M059J (cell line): Measurements from ENCODE around the gene EPHA6. TPM values are rescaled to one million over a fixed set of nuclear protein-coding genes. Genes with fewer than 3 reads are reported as not detected.

Experiments
- DNase-seq: peaks from one replicate; pipeline ENCODE4 v3.0.0-alpha.2; 2012; ENCODE audit warnings: low read depth
- total RNA-seq: library from RNA; depleted of rRNA; stranded (reverse); fragments of >200 nt; shearing (Covaris generic); gene quantifications from 2 replicates; pipeline ENCODE4 v1.2.3, GENCODE V29; 2014; rRNA removed

Gene EPHA6
- not detected in 2 replicates for total RNA-seq

DNA sequence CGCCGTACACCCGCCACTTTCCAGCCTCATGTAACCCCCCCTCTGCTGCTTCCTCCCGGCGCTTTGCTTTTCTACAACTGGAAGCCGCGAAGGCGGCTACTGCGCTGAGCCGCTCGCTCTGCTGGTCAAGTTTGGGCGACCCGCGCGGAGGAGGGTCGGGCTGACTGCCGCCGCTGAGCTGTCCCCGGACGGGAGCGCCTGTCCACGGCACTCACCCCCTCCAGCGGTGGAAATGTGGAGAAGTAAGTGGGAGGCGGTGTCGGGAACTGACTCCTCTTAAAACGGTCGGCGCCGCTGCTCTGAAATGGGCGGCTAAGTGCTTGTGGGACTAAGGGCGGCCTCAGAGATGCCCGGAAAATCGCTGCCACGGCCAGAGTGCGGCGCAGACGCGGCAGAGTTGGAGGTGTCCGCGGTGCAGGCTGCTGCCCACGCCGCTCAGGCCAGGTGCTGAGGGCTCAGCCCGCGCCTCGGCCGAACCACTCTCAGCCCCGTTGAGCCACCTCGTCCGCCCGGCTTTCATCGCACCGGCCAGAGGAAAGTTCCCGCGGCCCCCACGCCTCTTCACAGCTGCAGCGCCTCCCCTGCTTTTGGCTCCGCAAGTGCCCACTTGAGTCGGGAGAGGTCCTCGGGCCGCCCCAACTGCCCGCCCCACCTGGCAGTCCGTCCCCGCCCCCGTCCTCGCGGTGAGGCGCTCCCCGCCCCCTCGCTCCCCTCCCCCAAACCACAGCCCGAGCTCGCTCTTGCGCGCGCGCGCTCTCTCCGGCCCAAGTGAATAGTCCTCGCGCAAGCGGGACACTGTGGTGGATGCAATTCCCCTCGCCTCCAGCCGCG lies at the start of gene EPHA6:
Gene EPHA6, plus strand, starts transcription at position 775 of the 831 bp plus-strand sequence.
- DNase-seq: no peak

- DNase-seq: no peak
These were observed 37.6 kb upstream of the EPHA6 start for GRCh38 chr3:96776818-96777217.

- no peak for DNase-seq
These were observed 34.6 kb upstream of the EPHA6 start for GRCh38 chr3:96779810-96780209.

DNA sequence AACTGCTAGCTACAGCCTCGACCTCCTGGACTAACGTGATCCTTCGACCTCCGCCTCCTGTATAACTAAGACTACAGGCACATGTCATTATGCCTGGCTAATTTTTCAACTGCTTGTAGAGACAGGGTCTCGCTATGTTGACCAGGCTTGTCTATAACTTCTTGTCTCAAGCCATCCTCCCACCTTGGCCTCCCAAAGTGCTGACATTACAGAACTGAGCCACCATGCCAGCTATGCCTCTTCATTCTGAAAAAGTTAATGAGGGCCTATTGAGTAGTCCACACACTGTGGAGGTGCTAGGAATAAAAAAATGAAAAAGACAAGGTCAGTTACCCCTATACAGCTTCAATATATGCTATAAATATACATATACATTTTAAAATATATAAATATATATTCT lies 18.3 kb upstream of the EPHA6 start:
- DNase-seq: no peak

DNA sequence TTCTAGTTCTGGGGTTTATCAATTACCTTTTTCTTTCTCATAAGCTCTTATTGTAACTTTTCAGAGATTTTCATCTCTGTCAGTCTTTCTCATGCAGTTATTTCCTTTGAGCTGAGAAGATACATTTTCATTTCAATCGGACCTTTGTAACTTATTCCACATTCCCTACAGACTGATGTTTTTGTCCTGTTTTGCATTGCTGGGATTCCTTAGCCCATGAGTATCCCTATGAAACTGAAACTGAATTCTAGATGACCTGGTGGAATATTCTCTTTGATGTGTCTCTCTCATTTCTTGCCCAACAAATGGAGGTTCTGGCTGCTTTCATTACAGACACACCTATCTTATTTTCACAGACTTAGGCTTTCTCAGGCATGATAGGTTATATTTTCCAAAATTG lies 10.5 kb upstream of the EPHA6 start:
- peak; percentile 6 for DNase-seq

DNA sequence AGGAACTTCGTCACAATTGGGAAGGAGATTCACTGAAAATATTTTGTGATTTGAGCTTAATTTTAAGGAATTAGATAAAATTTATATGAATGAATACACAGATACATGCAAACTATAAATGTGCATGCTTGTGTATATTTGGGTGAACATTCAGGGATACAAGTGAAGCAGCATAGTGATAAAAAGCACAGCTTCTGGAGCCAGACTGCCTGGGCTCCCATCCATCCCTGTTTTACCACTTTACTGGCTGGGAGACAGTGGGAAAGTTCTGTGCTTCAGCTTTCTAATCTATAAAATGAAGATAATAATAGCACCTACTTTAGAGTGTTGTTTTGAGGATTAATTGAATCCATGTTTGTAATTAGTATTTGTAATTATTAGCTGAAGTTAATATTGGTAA lies 8.1 kb upstream of the EPHA6 start:
- DNase-seq: no peak

DNA sequence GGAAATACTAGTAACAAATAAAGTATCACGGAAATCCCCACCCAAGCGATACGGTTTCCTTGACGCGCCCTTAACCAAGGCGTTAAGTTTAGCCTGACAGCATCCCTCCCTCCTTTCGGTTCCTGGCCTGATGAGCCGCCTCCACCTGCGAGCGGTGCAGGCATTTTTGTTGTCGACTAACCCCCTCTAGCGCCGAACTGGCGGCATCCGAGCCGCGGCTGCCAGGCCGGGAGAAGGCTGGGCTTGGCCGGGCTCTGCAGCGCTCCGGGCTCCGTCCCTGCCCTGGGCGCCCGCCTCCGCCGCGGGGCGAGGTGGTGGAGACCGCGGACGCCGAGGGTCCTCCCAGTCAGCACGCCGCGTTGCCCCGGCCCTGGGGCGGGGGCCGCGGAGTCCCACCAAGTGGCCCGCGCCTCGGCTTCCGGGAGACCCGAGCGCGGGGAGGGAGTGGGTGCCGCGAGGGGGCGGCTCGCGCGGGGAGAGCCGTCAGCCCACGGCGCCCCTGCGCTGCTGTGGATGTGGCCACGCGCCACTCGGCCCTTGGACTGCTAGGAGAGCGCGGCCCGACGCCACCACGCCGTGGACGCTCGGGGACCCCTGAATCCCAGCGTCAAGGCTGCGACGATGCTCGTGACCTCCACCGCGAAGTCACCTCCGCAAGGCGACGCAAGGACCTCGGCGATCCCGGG lies 1.1 kb upstream of the EPHA6 start:
- DNase-seq: peak; percentile 43

DNA sequence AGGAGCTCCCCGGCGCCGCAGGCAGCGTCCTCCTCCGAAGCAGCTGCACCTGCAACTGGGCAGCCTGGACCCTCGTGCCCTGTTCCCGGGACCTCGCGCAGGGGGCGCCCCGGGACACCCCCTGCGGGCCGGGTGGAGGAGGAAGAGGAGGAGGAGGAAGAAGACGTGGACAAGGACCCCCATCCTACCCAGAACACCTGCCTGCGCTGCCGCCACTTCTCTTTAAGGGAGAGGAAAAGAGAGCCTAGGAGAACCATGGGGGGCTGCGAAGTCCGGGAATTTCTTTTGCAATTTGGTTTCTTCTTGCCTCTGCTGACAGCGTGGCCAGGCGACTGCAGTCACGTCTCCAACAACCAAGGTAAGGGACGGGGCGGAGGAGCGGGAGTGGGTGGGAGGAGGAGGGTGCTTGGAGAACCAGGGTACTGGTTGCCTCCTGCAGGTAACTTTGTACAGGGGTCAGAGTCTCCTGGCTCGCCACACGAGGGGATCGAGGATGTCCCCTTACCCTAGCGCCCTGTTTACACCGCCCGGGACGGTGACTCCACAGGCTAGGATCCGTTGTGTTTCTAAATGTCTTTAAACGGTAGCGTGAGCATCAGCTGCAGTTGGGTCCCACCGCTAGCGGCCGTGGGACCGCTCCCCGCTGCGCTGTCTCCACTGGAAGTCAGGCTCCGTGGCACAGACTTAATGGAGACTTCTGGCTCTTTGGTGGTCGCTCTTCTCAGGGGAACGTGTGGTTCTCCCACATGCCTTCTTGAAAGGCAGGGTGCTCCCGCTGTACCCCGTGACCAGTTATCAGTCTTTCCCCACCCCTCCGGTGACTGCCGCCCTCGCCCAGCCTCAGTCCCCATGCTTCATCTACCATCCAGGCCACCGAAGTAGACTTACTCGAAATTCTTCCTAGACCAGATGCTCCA lies 515 bp downstream of the EPHA6 start:
- DNase-seq: no peak

DNA sequence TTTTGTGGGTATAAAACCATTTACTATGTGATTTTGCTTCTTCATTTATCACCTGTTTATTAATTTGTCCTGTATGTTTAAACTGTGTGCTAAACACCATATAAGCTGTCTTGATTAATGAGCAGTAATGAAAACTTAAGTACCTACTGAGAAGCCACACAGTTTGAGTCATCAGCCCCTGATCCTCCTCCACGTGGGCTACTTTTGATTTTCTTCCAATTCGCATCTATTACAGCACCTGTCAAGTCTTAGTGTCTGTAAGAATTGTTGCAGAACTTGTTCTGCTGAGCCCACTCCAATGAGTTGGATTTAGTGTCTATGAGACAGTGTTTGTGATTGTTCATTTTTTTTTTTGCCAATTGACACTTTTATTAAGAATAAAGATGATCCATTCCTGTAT lies 16.8 kb downstream of the EPHA6 start:
- no peak for DNase-seq

- no peak for DNase-seq
These were observed 18.9 kb downstream of the EPHA6 start for GRCh38 chr3:96833301-96833700.

- no peak for DNase-seq
These were observed 21.9 kb downstream of the EPHA6 start for GRCh38 chr3:96836153-96836915.

- no peak for DNase-seq
These were observed 29.3 kb downstream of the EPHA6 start for GRCh38 chr3:96843505-96844203.

- no peak for DNase-seq
These were observed 29.8 kb downstream of the EPHA6 start for GRCh38 chr3:96844204-96844514.

- no peak for DNase-seq
These were observed 38.5 kb downstream of the EPHA6 start for GRCh38 chr3:96852849-96853248.

GRCh38 chr3:96860882-96861281 lies 46.5 kb downstream of the EPHA6 start:
- no peak for DNase-seq

DNA sequence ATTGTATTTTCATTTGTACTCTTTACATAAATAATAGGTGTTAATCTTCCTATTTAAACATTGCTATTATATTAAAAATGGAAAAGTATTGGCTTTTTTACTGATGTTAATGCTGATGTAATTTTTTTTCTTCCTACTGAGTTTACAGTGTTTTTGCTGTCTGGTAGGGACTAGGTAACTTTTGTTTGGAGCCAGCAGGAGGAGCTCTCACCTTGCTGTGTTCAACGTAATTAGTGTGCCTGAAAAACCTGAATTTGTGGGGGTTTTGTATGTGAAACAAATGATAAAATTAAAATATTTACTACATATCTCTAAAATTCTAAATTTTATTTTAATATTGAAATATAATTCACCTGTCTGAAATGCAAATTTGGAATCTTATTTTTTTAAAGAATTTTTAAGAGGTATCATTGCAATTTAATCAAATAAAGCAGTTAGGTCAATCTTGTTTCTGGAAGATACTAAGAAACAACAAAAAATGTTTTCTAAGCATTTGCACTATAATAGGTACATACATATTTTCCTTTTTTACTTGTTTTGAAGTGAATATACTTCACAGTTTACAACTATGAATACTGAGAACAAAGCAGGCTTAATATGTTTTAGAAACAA lies 48.8 kb downstream of the EPHA6 start:
- peak; percentile 22 for DNase-seq

- no peak for DNase-seq
These were observed 51.2 kb downstream of the EPHA6 start for GRCh38 chr3:96865605-96866004.

DNA sequence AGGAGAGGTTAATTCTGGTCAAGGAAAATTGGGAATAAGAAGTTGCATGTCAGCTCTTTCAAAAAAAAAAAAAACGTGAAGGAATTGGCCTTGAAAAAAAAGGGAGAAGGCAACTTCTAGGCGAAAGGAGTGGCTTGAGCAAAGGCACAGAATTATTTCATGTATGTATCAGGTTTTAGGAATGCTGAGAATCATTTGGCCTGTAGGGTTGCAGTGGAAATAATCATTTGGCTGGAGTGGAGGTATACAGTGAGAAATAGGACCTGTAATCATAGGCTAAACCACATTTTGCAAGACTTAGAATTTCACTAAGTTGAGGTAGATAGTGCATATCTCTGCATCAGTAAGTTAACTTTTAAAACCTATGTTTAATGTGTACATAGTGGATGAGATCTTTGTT lies 54.9 kb downstream of the EPHA6 start:
- DNase-seq: no peak

DNA sequence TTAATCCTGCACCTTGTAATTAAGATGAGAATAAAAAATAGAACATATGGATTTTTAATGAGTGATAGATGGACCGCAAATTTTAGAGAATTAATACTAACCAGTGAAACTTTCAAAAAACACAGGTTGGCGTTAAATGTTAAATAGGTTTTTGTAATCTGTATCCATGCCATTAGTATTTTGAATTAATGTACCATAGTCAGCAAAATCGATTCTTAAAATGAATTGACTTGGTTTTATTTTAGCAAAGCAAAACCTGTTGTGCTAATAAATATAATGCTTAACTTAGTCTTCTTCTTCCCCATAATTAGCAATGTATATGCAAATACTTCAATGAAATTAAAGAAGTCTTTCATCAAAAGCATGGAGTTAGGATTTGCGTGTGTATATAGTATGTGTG lies 63.1 kb downstream of the EPHA6 start:
- DNase-seq: no peak

DNA sequence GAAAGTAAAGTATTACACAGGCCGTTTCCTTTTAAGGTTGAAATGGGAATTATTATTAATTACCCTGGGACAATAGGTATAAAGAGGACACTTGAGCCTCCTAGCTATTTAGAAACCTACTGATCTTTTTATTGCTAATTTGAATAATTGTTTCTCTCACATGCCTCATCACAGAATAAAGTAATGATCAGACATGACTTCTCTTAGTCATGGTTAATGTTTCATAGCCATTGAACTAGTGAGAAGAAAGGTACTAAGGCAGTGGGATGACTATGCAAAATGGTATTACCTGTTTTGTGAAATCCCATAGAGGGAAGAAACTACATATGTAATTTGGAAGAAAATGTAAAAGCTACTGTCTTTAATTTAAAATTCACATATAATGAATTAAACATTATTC lies 85.6 kb downstream of the EPHA6 start:
- no peak for DNase-seq

- no peak for DNase-seq
These were observed 86.2 kb downstream of the EPHA6 start for GRCh38 chr3:96900566-96900965.
